GM21576 (cell line): ENCODE results near the gene TTC9.
"Not testable (repeated sequence)": the region's sequence is repeated elsewhere in the genome, so short reads cannot be mapped to it uniquely, and the experiment has no call there.

Experiments used
- ATAC-seq: cut with Tn5 transposase; IDR thresholded peaks from one replicate; pipeline ENCODE4 v1.9.1; 2021; ENCODE audit warnings: mild to moderate bottlenecking, moderate library complexity; ENCODE audit not compliant: unreplicated experiment

The TTC9 gene

GRCh38 chr14:70671652-70672644 lies 30.2 kb downstream of the TTC9 start:
- no peak for ATAC-seq

- ATAC-seq, result no peak
Observed at GRCh38 chr14:70677341-70677740, 35.6 kb downstream of the TTC9 start.

- no peak for ATAC-seq
Observed at GRCh38 chr14:70680748-70681147, 39.0 kb downstream of the TTC9 start.

- ATAC-seq, result no peak
Observed at GRCh38 chr14:70683983-70684382, 42.3 kb downstream of the TTC9 start.

DNA sequence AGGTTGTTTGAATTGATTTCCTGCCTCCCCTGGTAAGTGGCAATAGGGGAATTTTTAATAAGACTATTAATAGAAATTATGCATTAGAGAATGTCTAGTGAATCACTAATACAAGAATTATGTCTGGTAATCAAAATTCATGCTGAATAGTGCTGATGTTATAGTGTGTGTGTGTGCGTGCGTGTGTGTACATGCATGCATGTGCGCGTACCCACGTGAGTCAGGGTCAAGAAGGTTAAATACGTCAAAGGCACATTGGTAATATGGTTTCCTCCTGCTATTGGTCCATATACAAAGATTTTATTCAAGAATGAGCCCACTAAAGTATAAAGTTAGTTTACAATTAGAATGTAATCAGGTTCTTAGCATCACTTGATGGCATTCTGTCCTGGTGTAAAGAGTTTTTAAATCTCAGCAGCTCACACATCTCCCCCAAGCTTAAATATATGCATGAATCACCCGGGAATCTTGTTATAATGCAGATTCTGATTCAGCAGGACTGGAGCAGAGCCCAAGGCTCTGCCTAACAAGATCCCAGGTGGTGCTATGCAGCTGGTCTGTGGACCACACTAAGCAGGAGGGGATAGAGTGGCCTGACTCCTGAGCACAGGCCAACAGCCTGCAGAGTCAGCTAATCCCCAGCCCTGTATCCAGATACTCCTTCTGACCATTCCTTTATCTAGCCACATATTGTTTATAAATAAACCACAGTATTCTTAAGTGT lies 43.9 kb downstream of the TTC9 start:
- ATAC-seq, result no peak

GRCh38 chr14:70692210-70692609 lies 50.5 kb downstream of the TTC9 start:
- ATAC-seq, result no peak

DNA sequence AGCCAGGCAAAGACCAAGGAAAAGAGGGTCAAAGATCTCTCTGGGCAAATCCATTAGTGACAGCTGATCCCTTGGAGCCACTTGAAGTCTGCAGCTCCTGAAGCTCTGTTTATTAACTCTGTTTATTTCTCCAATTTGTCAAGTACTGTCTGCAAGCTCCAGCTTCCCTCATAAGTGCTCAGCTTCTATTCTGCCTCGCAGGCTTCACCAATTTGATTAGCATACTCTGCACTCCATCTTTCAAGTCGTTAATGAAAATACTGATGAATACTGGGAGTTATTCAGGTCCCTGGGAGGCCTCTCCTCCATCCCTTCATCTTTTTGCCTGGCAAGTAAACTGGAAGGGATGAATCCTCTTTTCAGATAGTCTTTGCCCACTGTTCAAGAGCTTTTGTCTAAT lies 54.3 kb downstream of the TTC9 start:
- no peak for ATAC-seq

- ATAC-seq, result no peak
Observed at GRCh38 chr14:70697701-70698100, 56.0 kb downstream of the TTC9 start.

DNA sequence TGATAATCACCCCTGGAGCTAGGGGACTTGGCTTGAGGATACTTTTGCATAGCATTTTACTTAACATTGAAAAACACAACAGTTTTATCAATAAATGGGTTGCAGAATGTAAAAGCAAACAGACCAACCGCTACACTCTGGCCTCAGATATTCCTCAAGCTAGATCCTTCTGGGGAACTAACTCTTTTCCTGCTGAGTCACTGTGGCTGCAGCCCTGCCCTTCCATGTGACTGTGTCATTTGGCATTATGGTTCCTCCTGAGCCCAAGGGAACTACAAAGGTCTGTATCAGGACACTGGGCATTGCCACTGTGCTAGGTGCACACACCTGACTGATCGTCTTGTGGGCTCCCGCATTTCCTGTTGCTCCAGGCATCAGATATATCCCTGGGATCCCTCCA lies 56.6 kb downstream of the TTC9 start:
- no peak for ATAC-seq

- no peak for ATAC-seq
Observed at GRCh38 chr14:70699646-70700045, 57.9 kb downstream of the TTC9 start.

- ATAC-seq, result no peak
Observed at GRCh38 chr14:70700955-70701585, 59.4 kb downstream of the TTC9 start.

DNA sequence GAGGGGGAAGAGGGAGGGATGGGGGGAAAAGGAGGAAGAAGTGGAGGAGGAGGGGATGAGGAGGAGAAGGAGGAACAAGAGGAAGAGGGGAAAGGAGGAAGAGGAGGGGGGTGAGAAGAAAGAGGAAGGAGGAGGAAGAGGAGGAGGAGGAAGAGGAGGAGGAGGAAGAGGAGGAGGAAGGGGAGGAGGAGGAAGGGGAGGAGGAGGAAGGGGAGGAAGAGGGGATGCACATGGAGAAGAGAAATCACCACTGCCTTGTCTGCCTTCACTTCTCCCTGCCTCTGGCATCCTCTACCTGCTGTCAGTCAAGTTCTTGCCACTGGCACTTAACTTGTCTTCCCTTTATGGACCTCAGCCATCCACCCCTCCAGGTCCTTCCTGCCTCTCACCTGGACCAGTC lies 59.9 kb downstream of the TTC9 start:
- no peak for ATAC-seq

DNA sequence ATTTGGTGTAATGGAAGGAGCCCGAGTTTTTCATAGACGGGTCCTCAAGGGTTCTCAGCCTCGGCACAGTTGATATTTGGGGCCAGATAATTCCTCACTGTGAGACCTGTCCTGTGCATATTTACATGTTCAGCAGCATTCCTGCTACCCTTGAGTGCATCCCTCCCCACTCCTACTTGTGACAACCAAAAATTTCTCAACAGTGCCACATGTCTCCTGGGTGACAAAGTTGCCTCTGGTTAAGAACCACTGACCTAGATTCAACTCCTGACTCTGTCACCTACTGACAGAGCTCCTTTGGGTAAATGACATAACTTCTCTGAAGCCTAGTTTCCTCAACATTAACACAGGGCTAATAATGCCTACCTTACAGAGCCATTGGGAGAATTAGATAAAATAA lies 60.4 kb downstream of the TTC9 start:
- ATAC-seq, result no peak

DNA sequence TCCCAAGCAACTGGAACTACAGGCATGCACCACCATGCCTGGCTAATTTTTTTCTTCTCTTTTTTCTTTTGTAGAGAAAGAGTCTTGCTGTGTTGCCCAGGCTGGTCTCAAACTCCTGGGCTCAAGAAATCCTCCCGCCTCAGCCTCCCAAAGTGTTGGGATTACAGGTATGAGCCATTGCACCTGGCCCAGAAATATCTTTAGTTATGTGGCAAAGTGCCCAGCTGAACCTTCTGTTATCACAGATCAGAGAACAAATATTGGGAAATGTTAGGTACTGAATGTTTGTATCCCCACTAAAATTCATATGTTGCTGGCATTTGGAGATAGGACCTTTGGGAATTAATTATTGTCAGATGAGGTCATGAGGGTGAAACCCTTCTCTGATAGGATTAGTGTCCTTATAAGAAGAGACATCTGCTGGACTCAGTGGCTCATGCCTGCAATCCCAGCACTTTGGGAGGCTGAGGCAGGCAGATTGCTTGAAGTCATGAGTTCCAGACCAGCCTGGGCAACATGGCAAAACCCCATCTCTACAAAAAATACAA lies 62.0 kb downstream of the TTC9 start:
- not testable (repeated sequence) for ATAC-seq

GRCh38 chr14:70704960-70705359 lies 63.2 kb downstream of the TTC9 start:
- no peak for ATAC-seq

- ATAC-seq, result no peak
Observed at GRCh38 chr14:70706177-70706576, 64.5 kb downstream of the TTC9 start.

GRCh38 chr14:70707138-70708038 lies 65.7 kb downstream of the TTC9 start:
- ATAC-seq, result peak; percentile 58

GRCh38 chr14:70708717-70709570 lies 67.2 kb downstream of the TTC9 start:
- no peak for ATAC-seq

DNA sequence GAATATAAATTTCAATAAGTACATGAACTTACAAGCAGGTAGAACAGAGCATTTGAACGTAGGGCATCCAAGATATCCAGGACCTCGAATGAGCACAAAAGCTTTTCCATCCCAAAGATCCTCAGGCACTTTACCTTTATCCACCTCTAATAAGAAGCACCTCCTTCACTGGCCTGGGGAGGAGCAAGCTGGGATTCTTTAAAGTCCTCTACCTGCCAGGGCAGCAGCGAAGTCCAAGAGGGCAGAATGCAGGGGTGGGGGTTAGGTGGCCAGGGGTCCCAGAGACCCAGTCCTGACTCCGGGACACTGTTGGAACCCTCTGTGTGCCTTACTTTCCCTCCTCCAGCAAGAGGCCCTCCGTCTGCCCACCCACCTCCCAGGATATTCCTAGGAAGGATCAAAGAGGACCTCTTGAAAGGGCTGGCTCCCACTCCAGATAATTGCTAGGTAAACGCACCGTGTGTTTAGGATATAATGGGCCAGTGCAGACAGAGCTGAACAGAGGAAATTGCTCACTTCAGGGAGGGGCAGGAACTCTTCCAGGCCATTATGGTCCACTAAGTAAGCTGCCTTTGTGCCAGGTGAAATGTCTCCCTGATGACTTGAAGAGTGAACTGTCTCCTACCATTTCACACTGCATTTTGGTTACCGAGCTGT lies 68.1 kb downstream of the TTC9 start:
- ATAC-seq, result no peak
